AG04450 (cell line): ENCODE measurements around the gene SRSF5. TPM values are rescaled to one million over a fixed set of nuclear protein-coding genes. Genes with fewer than 3 reads are reported as not detected.

Source experiments
- CTCF ChIA-PET: fragments of 300-600, 350-600 bp; formaldehyde crosslinking; extraction: SDS; loops from one replicate; lab custom pipeline; 2022; ENCODE audit warnings: antibody characterized with exemption, inconsistent platforms; lab: Charles Lee
- POLR2A ChIA-PET: fragments of 350-600 bp; formaldehyde crosslinking; extraction: SDS; loops from one replicate; lab custom pipeline; 2021; ENCODE audit warnings: antibody characterized with exemption, inconsistent platforms; lab: Yijun Ruan, JAX
- DNase-seq: peaks from one replicate; pipeline ENCODE4 v3.0.0-alpha.2; 2011; ENCODE audit warnings: low read depth, low spot score
- H3K27ac ChIP-seq: one replicate; pipeline ENCODE4 v1.5.1; 2012; ENCODE audit warnings: low read depth, low read length, control low read depth
- H3K27me3 ChIP-seq: one replicate; pipeline ENCODE4 v1.6.0; 2012; ENCODE audit warnings: low read length; ENCODE audit not compliant: control insufficient read depth, insufficient read depth
- H3K4me3 ChIP-seq: 2 replicates; pipeline ENCODE4 v1.5.1; 2011; ENCODE audit warnings: mild to moderate bottlenecking, low read depth, low read length, control low read depth
- H3K9me3 ChIP-seq: 2 replicates; pipeline ENCODE4 v1.5.1; 2012; ENCODE audit warnings: low read length; ENCODE audit not compliant: control insufficient read depth, insufficient read depth
- polyA plus RNA-seq: library from polyadenylated mRNA; depleted of rRNA; stranded (reverse); fragments of >200 nt; gene quantifications from 2 replicates; pipeline ENCODE4 v1.2.3, GENCODE V29; 2011
- TF ChIP-seq, protein P1 (sequence below): IDR thresholded peaks from 2 replicates; pipeline ENCODE4 v1.5.1; 2011; ENCODE audit warnings: low read depth, low read length, control low read depth, inconsistent platforms

SRSF5 gene
- polyA plus RNA-seq, 1 experiment, result 271 TPM

GRCh38 chr14:69780952-69781351, 14.0 kb downstream of the SRSF5 start:
- DNase-seq, result no peak
- Histone ChIP-seq H3K4me3 (no peak overlapping the region), H3K27me3 (no peaks in the 10 kb centered on the region), H3K27ac (no peak overlapping the region), H3K9me3 (no peaks in the 10 kb centered on the region)
- POLR2A ChIA-PET, result interaction anchor here (0.5 kb wide), 1 partner anchor 9 kb away, joined by 3 read pairs; no protein-coding TSS in a partner anchor
- TF ChIP-seq, protein P1, sequence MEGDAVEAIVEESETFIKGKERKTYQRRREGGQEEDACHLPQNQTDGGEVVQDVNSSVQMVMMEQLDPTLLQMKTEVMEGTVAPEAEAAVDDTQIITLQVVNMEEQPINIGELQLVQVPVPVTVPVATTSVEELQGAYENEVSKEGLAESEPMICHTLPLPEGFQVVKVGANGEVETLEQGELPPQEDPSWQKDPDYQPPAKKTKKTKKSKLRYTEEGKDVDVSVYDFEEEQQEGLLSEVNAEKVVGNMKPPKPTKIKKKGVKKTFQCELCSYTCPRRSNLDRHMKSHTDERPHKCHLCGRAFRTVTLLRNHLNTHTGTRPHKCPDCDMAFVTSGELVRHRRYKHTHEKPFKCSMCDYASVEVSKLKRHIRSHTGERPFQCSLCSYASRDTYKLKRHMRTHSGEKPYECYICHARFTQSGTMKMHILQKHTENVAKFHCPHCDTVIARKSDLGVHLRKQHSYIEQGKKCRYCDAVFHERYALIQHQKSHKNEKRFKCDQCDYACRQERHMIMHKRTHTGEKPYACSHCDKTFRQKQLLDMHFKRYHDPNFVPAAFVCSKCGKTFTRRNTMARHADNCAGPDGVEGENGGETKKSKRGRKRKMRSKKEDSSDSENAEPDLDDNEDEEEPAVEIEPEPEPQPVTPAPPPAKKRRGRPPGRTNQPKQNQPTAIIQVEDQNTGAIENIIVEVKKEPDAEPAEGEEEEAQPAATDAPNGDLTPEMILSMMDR, result no peak
- CTCF ChIA-PET, result no interaction called here

- ChIA-PET CTCF (interaction anchor here (1.1 kb wide), 1 partner anchor 200 kb away, joined by 4 read pairs; no protein-coding TSS in a partner anchor), POLR2A (no interaction called here)
- TF ChIP-seq, protein P1, result no peak
- H3K27me3 ChIP-seq, result no peaks in the 10 kb centered on the region
- no peak overlapping the region for H3K27ac ChIP-seq
- no peak overlapping the region for H3K4me3 ChIP-seq
- no peaks in the 10 kb centered on the region for H3K9me3 ChIP-seq
- DNase-seq, result no peak
These were observed 18.0 kb downstream of the SRSF5 start for GRCh38 chr14:69784942-69785341.

- DNase-seq, result no peak
- Histone ChIP-seq H3K4me3 (no peak overlapping the region), H3K27me3 (no peaks in the 10 kb centered on the region), H3K9me3 (no peaks in the 10 kb centered on the region), H3K27ac (no peak overlapping the region)
- ChIA-PET CTCF (no interaction called here), POLR2A (no interaction called here)
- TF ChIP-seq, protein P1, result no peak
These were observed 19.7 kb downstream of the SRSF5 start for GRCh38 chr14:69786603-69787002.

DNA sequence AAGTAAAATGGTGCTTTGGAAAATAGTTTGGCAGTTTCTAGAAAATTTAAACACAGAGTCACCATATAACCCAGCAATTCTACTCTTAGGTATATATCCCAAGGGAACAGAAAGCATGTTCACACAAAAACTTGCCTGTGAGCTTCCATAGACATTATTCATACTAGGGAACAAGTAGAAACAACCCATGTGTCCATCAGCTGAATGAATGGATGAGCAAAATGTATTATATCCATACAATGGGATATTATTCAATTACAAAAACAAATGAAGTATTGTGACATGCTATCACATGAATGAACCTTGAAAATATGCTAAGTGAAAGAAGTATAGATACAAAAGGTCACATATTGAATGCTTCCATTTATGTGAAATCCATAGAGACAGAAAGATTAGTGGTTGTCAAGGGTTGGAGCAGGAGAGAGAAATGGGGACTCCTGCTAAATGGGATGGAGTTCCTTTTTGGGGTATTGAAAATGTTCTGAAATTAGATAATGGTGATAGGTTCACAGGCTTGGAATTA, 22.2 kb downstream of the SRSF5 start:
- Histone ChIP-seq H3K9me3 (no peaks in the 10 kb centered on the region), H3K27ac (no peak overlapping the region), H3K4me3 (no peak overlapping the region), H3K27me3 (no peaks in the 10 kb centered on the region)
- no peak for DNase-seq
- TF ChIP-seq, protein P1, result no peak
- ChIA-PET CTCF (no interaction called here), POLR2A (no interaction called here)

GRCh38 chr14:69792887-69793421, 26.0 kb downstream of the SRSF5 start:
- POLR2A ChIA-PET, result no interaction called here
- Histone ChIP-seq H3K27ac (no peak overlapping the region), H3K9me3 (no peaks in the 10 kb centered on the region), H3K27me3 (no peaks in the 10 kb centered on the region), H3K4me3 (no peak overlapping the region)
- DNase-seq, result no peak
- TF ChIP-seq, protein P1, result no peak
- CTCF ChIA-PET, result interaction anchor here (1.0 kb wide), 1 partner anchor 208 kb away, joined by 3 read pairs; no protein-coding TSS in a partner anchor
